Lower lobe of right lung (tissue), 2 donors: ENCODE results near the gene GOLGA2. TPM values are rescaled to one million over a fixed set of nuclear protein-coding genes. Genes with fewer than 3 reads are reported as not detected.

Source experiments
- ATAC-seq, 2 donors: fragments of 200-7000 bp; cut with Tn5 transposase; one replicate each; pipeline ENCODE4 v1.9.1; 2020 to 2022; ENCODE audit warnings: mild to moderate bottlenecking in 2 of 2, moderate library complexity in 2 of 2
- DNase-seq: peaks from one replicate; pipeline ENCODE4 v3.0.0-alpha.2; 2020
- H3K27ac ChIP-seq: fragments of 200-600 bp; one replicate; pipeline ENCODE4 v1.8.0; 2022
- H3K27me3 ChIP-seq: fragments of 200-600 bp; one replicate; pipeline ENCODE4 v1.8.0; 2022; ENCODE audit warnings: low read depth
- H3K36me3 ChIP-seq: fragments of 200-600 bp; one replicate; pipeline ENCODE4 v1.8.0; 2022; ENCODE audit warnings: mild to moderate bottlenecking
- H3K4me1 ChIP-seq: fragments of 200-600 bp; one replicate; pipeline ENCODE4 v1.8.0; 2022
- H3K4me3 ChIP-seq: fragments of 200-600 bp; one replicate; pipeline ENCODE4 v1.8.0; 2022; ENCODE audit warnings: mild to moderate bottlenecking
- H3K9me3 ChIP-seq: fragments of 200-600 bp; one replicate; pipeline ENCODE4 v1.8.0; 2022
- CTCF ChIP-seq: fragments of 200-600 bp; IDR thresholded peaks from one replicate; pipeline ENCODE4 v1.8.0; 2022; ENCODE audit warnings: antibody characterized with exemption, mild to moderate bottlenecking
- intact Hi-C: fragments of 100-400 bp; cut with DNase I; formaldehyde crosslinking; loops from one replicate; pipeline ENCODE4 v1.11.0; 2022
- total RNA-seq: library from RNA; stranded (reverse); fragmentation: NEBNext Ultra II Directional; extraction: Animal tissue kit (Norgen Biotek cat#: 25700); gene quantifications from one replicate; pipeline ENCODE4 v1.2.1, GENCODE V29; 2021
- donor health status: DM: no; HTN: yes; CAD: no; lungs with severe emphysema.

Gene GOLGA2
- total RNA-seq, 1 donor from 2014 or later: 82.7 TPM

DNA sequence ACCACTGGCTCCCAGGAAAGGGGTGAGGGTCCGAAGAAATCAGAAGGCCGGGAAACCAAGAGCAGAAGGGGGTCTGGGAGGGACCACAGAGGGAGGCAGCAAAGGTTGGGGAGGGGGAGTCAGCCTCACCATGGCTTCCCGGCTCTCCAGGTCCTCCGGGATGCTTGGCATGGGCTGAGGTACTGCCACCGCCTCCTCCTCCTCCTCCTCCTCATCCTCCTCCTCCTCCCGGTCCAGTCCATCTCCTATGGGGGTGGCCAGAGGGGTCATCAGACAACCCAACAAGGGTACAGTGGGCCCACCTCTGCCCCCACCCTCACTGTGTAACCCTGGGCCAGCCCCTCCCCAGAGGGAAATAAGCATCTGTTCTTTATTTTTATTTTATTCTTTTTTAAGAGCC, 17.5 kb downstream of the GOLGA2 start:
- Histone ChIP-seq H3K27ac (no peak overlapping the region), H3K4me3 (no peak overlapping the region), H3K9me3 (no peaks in the 10 kb centered on the region), H3K4me1 (no peaks in the 10 kb centered on the region), H3K36me3 (peaks cover 77% of the 10 kb centered on the region), H3K27me3 (no peaks in the 10 kb centered on the region)
- no peak for TF ChIP-seq CTCF
- ATAC-seq (no peak), DNase-seq (no peak)
- intact Hi-C loops: no loop called here

DNA sequence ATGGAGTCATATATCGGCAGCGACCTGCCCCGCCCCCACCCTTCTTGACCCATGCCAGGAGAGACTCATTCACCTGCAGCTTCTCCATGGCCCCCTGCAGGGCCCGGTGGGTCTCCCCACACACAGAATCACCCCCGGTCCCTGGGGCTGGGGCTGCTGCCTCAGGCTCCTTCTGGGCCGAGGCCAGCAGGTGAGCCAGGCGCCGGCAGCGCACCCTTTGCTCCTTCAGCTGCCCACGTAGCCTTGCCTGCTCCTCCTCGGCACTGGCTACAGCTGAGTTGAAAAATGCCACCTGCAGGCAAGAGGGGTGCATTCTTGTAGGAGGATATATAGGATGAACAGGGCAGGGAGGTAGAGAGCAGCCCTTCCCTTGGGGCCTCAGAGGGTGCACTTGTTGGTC, 17.9 kb downstream of the GOLGA2 start:
- Histone ChIP-seq H3K4me3 (no peak overlapping the region), H3K27ac (no peak overlapping the region), H3K9me3 (no peaks in the 10 kb centered on the region), H3K27me3 (no peaks in the 10 kb centered on the region), H3K4me1 (no peaks in the 10 kb centered on the region), H3K36me3 (peaks cover 73% of the 10 kb centered on the region)
- ATAC-seq (no peak), DNase-seq (no peak)
- no peak for TF ChIP-seq CTCF
- intact Hi-C loops: no loop called here

DNA sequence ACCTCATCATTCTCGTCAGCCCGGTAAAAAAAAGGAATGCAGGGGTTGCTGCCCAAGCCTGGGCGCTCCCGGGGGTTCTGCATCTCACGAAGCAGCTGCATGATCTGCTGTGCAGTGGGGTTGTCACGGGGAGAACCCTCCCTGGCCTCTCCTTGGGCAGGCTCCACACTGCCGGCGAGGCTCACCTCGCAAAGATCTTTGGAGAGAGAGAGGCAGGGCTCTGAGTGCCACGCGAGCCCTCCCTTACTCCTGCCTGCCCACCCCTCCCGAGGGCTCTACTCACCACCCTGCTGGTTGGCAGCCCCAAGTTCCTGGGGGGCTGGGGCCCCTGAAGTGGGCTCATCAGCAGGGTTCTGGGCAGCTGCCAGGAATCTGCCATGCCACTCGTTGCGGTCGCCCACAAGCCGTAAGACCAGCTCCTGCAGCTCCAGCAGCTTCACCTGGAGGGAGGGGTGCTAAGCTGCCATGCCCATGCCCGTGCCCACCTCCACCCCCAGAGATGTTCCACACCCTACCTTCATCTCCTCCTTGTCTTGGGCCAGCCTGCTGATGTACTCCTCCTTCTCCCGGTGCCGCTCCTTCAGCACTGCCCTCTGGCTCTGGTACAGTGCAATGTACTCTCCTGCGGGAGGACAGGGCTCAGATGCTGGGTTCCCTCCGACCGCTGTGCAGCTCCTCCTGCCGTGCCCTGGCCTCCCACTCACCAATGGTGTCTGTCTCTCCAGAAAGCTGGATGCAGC, 18.6 kb downstream of the GOLGA2 start:
- Histone ChIP-seq H3K27me3 (no peaks in the 10 kb centered on the region), H3K4me3 (no peak overlapping the region), H3K9me3 (no peaks in the 10 kb centered on the region), H3K36me3 (peaks cover 66% of the 10 kb centered on the region), H3K27ac (no peak overlapping the region), H3K4me1 (no peaks in the 10 kb centered on the region)
- intact Hi-C loops: no loop called here
- TF ChIP-seq CTCF: no peak
- DNase-seq (no peak), ATAC-seq (no peak)

DNA sequence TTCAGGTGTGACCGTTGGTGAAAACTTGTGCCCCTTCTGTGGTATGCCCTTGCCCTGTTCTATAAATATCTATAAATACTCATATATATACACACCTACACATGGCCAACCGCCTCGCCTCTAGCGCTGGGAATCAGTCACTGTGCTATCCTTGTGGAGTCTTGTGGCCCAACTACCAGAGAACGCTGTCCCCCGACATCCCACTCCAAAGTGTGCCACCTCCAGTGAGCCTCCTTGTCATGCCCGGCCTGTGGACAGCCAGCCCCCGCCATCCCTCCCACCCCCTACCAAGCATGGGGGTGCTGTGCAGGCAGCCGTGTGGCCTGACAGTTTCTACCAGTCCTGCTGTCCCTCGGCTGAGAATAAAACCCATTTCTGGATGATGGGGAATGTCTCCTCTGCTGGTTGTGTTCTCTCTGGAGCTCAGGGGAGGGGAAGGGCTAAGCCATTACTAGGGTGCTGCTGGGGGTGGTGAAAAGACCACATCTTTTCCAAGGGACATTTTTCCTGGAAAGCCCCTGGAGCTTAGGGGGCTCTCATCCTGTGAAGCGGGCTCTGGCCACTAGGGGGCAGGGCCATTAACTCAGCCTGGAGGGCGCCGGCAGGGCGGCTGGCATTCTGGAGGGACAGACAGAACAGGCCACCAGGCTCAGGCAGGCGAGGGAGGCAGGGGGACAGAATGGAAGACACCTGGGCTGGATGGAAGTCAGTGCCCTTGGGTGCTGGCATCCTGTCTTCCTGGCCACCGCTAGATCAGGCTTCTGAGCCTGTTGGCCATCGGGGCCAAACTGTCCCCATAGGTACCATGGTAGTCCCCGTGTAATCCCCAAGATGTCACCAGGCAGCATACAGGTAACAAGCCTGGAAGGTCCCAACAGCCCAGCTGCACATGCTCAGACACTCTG, 20.7 kb downstream of the GOLGA2 start:
- Histone ChIP-seq H3K36me3 (peaks cover 45% of the 10 kb centered on the region), H3K4me3 (no peak overlapping the region), H3K4me1 (peaks cover 12% of the 10 kb centered on the region), H3K27ac (no peak overlapping the region), H3K27me3 (no peaks in the 10 kb centered on the region), H3K9me3 (no peaks in the 10 kb centered on the region)
- intact Hi-C loops: no loop called here
- ATAC-seq (peak; percentile 29 to 45), DNase-seq (peak; percentile 75)
- TF ChIP-seq CTCF: peak; percentile 88

DNA sequence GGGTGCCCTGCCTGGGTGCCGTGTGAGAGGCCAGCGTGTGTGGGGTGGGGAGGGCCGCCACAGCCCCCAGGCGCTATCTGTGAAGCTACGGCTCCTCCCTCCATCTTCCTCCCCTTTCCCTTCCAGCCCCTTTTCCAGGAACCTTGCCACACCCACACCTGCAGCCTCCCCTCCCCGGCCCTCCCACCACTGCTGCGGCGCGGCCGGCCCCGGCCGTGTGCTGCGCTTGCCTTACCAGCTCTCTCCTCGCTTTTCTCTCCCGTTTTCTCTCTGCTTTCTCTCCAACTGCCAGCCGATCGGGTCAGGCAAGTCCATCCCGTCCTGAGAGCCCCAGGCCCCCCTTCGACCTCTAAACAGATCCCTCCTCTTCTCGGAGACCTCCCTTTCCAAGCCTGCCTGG, 21.4 kb downstream of the GOLGA2 start:
- ATAC-seq: no peak
- Histone ChIP-seq H3K27me3 (no peaks in the 10 kb centered on the region), H3K9me3 (no peaks in the 10 kb centered on the region), H3K36me3 (peaks cover 37% of the 10 kb centered on the region), H3K27ac (no peak overlapping the region), H3K4me1 (peaks cover 12% of the 10 kb centered on the region), H3K4me3 (no peak overlapping the region)
- no peak for TF ChIP-seq CTCF
- intact Hi-C loops: no loop called here
- no peak for DNase-seq
